ENCODE results near the gene MED23. TPM values are rescaled to one million over a fixed set of nuclear protein-coding genes. Genes with fewer than 3 reads are reported as not detected.

Gene MED23
- total RNA-seq, 4 donors from 2014 or later: 42.6 to 54.7 (median 46.7) TPM

DNA sequence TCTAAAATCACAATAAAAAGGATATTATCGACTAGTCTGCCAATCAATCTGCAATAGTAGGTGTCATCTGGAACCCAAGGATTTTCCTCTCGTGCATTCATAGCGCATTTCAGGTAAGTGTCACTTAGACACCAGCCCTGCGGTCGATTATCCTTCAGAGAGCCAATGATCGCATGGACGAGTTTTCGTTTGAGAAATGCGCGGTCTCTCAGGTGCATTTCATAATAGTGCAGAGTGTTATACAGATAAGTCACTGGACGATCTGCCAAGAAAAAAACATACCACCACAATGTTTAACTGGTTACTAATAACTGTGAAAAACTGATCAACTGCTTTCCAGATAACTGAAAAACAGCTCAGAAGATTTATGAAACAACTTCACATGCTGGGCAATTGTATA, 34.0 kb downstream of the MED23 start:
- H3K4me1 ChIP-seq: no peaks in the 10 kb centered on the region
- H3K27me3 ChIP-seq: no peaks in the 10 kb centered on the region
- WGBS, 2 donors: 94 to 96% methylated on average over 11 of the region's 11 CpGs
- no peak for DNase-seq
- H3K9me3 ChIP-seq: no peaks in the 10 kb centered on the region
- H3K4me3 ChIP-seq (replicated peaks in 1 of 3): no peak overlapping the region
- peaks cover 65 to 75% of the 10 kb centered on the region in 2 donors for H3K36me3 ChIP-seq
- no peak overlapping the region for H3K27ac ChIP-seq
- no peak for TF ChIP-seq POLR2A (IDR thresholded peaks at IDR 0.05)
- TF ChIP-seq, protein P1, sequence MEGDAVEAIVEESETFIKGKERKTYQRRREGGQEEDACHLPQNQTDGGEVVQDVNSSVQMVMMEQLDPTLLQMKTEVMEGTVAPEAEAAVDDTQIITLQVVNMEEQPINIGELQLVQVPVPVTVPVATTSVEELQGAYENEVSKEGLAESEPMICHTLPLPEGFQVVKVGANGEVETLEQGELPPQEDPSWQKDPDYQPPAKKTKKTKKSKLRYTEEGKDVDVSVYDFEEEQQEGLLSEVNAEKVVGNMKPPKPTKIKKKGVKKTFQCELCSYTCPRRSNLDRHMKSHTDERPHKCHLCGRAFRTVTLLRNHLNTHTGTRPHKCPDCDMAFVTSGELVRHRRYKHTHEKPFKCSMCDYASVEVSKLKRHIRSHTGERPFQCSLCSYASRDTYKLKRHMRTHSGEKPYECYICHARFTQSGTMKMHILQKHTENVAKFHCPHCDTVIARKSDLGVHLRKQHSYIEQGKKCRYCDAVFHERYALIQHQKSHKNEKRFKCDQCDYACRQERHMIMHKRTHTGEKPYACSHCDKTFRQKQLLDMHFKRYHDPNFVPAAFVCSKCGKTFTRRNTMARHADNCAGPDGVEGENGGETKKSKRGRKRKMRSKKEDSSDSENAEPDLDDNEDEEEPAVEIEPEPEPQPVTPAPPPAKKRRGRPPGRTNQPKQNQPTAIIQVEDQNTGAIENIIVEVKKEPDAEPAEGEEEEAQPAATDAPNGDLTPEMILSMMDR (IDR thresholded peaks at IDR 0.05): no peak
- intact Hi-C loops (cut with DNase I): no loop called here

DNA sequence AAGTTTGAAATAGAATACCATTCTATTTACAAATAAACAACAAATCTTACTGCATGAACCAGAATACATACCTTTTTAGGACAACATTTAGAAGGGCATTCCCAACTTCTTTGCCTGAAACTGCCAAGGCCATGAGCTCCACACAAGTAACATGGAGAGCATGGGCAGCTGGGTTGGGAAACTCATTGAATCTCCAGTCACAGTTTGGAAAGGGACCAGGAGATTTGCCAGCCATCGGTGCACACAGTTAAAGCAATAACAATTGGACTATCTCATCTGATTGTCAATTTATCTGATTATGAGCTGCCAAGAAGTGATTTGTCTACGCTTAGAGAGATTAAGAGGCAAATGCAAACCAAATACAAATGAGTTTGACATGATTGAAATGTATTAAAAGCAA, 35.1 kb downstream of the MED23 start:
- WGBS, 2 donors: 98 to 100% methylated on average over 2 of the region's 2 CpGs
- H3K27me3 ChIP-seq: no peaks in the 10 kb centered on the region
- H3K4me3 ChIP-seq (replicated peaks in 1 of 3): no peak overlapping the region
- intact Hi-C loops (cut with DNase I): no loop called here
- no peaks in the 10 kb centered on the region for H3K9me3 ChIP-seq
- no peaks in the 10 kb centered on the region for H3K4me1 ChIP-seq
- TF ChIP-seq POLR2A (IDR thresholded peaks at IDR 0.05): no peak
- TF ChIP-seq, protein P1 (IDR thresholded peaks at IDR 0.05): no peak
- H3K27ac ChIP-seq: no peak overlapping the region
- peaks cover 65 to 72% of the 10 kb centered on the region in 2 donors for H3K36me3 ChIP-seq
- no peak for DNase-seq

DNA sequence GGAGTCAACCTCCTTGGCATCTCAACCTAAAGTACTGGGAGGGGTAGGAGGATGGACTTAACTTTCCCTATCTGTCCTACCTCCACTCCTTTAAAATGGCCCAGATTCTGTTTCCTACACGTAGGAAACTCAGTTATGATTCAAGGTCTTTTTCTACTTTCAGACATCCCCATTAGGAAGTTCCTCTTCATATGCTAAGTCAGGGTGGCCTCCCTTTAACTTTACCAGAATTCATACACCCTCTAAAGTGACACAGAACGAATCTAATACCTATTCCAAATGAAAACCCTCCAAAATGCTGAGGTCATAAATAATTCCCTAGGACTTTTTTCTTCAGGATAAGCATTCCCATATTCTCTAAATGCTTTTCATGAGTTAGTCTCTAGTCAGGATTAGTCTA, 39.4 kb downstream of the MED23 start:
- TF ChIP-seq, protein P1 (IDR thresholded peaks at IDR 0.05): no peak
- TF ChIP-seq POLR2A (IDR thresholded peaks at IDR 0.05): no peak
- Histone ChIP-seq H3K9me3 (no peaks in the 10 kb centered on the region), H3K4me1 (no peaks in the 10 kb centered on the region), H3K36me3 (peaks cover 55 to 70% of the 10 kb centered on the region in 2 donors), H3K4me3 (replicated peaks in 1 of 3) (no peak overlapping the region), H3K27ac (no peak overlapping the region), H3K27me3 (no peaks in the 10 kb centered on the region)
- no peak for DNase-seq
- intact Hi-C loops (cut with DNase I): no loop called here
- 88 to 90% methylated on average over 2 of the region's 2 CpGs for WGBS, 2 donors

DNA sequence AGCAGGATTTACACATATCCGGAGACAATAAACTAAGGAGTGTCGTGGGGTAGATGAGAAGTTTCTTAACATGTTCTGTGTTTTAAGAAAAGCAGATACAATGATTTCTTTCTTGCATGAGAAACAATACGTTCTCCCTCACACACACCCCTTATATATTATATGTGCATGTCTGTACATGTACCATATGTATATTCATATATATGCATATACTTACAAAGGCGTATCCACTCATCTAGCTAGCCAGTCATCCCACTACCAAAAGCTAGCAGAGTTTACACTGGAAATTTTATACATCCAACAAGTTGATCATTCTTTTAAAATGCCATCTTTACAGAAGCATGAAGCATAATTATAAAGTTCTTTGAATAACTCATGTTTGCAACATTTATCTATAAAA, 40.1 kb downstream of the MED23 start:
- H3K36me3 ChIP-seq: peaks cover 53 to 68% of the 10 kb centered on the region in 2 donors

DNA sequence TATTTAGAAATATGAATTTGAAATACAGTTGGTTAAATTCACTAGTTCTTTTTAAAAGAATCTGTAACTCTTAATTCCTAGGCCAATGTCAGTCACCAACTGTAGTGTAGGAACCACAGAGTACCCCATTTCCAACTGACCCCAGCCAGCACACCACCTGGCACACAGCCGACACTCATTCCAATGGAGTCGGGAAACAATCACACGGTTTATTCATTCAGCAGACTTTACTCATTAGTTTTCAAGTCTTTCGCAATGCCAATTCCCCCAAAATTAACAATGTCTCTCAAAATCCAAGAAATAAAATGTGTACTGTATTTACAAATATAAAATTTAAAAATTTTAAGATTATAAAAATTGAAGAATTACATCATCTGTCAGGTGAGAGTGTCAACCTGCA, 41.5 kb downstream of the MED23 start:
- H3K27me3 ChIP-seq: no peaks in the 10 kb centered on the region
- peaks cover 42 to 59% of the 10 kb centered on the region in 2 donors for H3K36me3 ChIP-seq
- H3K4me1 ChIP-seq: no peaks in the 10 kb centered on the region
- H3K4me3 ChIP-seq (replicated peaks in 1 of 3): no peak overlapping the region
- intact Hi-C loops (cut with DNase I): no loop called here
- no peaks in the 10 kb centered on the region for H3K9me3 ChIP-seq
- no peak for TF ChIP-seq POLR2A (IDR thresholded peaks at IDR 0.05)
- TF ChIP-seq, protein P1 (IDR thresholded peaks at IDR 0.05): no peak
- DNase-seq: no peak
- H3K27ac ChIP-seq: no peak overlapping the region
- 96% methylated on average over 4 of the region's 4 CpGs for WGBS, 2 donors

More for the DNA sequence above, 40.1 kb downstream of the MED23 start:
- no peaks in the 10 kb centered on the region for H3K4me1 ChIP-seq
- H3K27ac ChIP-seq: no peak overlapping the region
- intact Hi-C loops (cut with DNase I): no loop called here
- no peak overlapping the region for H3K4me3 ChIP-seq (replicated peaks in 1 of 3)
- WGBS, 2 donors: 93 to 96% methylated on average over 4 of the region's 4 CpGs
- no peak for DNase-seq
- no peaks in the 10 kb centered on the region for H3K27me3 ChIP-seq
- no peaks in the 10 kb centered on the region for H3K9me3 ChIP-seq
- no peak for TF ChIP-seq POLR2A (IDR thresholded peaks at IDR 0.05)
- TF ChIP-seq, protein P1 (IDR thresholded peaks at IDR 0.05): no peak
